ENCODE measurements around the gene DGAT2.

DNA sequence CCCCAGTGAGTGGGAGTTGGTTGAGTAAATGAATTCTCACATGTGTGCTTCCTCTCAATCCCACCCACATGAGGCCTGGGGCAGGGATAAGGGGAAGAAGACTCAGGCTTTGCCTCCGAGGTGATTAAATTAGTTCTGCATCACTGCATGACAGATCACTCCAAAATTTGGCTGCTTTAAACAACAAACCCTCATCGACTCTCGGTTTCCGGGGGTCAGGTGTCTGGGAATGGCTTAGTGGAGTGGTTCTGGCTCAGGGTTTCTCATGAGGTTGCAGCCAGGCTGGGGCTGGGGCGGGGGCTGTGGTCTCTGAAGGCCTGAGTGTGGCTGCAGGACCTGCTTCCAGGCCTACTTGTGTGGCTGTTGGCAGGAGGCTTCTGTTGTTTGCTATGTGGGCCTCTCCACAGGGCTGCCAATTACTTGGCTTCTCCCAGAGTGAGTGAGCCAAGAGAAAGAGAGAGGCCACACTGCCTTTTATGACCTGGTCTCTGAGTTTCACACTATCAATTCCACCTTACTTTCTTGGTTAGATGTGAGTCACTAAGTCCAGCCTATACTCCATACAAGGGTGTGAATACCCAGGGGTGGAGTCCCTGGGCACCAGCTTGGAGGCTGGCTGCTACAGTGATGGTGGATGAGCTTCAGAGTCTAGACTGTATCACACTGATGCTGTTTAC lies 35.0 kb upstream of the DGAT2 start:
- TF ChIP-seq POLR2AphosphoS5 (IDR thresholded peaks at IDR 0.05; ENCODE audit: low read depth, low read length) (no peak), POLR2A (IDR thresholded peaks at IDR 0.05; ENCODE audit: low read depth, low read length) (no peak)
